Activated CD4-positive, alpha-beta T cell treated with anti-CD3 and anti-CD28 coated beads for 48 hours (primary cell): ENCODE data around the gene ANKRD11.

Source experiments
- DNase-seq: peaks from one replicate; pipeline ENCODE4 v3.0.0-alpha.2; 2020

Gene ANKRD11

DNA sequence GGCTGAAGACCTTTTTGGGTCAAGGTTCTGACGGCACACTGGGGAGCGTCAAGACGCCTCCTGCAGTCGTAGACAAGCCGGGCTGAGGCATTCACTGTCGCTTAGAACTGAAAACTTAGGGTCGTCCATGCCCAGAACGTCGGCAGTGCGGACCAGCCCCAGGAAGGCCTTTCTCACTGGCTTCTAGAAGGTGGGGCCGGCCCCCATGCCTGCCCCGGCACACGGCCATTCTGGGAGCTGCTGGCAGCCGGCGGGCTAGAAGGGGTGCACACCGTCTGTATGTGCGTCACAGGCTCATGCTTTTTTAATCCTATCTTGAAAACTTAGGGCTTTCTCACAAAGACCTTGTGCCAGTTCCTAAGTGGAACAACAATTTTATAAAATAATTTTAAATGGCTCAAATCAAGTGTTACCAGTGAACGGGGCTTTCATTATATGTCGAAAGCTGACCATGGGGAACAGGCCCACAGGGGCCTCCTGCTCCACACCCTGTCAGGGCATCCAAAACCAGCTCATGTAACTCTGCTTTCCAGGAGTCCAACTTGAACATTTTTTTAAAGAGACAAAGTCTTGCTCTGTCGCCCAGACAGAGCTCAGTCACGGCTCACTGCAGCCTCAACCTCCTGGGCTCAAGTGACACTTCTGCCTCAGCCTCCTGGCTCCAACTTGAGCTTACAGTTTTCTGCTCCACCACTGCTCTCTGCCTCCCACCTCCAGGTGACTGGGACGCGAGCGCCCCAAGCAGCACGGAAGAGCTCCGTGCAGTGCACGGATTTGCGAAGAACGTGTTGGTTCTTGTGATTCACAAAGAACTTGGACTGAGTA lies 111.2 kb downstream of the ANKRD11 start:
- no peak for DNase-seq

DNA sequence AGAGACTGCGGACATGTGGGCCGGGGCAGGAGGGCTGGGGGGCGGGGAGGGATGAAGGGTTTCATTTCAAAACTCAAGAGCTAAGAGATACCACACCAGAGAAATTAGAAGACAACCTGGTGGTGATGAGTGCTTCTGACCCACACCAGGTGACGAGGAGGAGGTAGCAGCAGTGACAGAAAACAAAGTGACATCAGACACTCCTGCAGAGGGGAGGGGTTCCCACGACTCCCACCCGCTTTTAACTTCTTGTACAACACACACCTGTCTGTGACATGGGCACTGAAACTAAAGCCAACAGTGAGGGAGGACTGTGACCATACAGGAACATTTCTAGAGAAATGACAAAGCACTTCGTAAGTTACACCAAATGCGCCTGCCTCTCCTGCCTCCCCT lies 112.9 kb downstream of the ANKRD11 start:
- DNase-seq, result no peak

DNA sequence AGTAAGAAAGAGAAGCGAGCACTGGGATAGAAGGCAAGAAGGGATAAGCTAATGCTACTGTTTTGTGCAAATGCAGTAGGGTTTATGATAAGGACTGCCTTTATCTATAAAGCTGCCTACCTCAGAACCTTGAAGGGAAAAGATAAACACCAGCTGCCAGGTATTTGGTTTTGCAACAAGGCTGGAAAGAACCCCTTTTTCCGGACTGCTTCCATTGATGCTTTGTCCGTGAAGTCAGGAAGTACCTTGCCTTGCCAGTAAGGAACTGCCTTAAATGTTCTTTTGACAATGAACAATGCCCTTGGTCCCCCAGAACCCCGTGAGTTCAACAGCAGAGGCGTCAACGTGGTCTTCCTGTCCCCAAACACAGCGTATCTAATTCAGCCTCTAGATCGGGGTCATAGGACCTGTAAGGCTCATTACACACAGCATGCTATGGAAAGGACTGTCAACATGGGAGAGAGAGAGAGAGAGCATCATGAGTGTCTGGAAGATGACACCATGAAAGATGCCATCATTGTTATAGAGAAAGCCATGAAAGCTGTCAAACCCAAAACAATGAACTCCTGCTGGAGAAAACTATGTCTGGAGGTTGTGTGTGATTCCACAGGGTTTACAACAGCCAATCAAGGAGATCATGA lies 113.4 kb downstream of the ANKRD11 start:
- no peak for DNase-seq

DNA sequence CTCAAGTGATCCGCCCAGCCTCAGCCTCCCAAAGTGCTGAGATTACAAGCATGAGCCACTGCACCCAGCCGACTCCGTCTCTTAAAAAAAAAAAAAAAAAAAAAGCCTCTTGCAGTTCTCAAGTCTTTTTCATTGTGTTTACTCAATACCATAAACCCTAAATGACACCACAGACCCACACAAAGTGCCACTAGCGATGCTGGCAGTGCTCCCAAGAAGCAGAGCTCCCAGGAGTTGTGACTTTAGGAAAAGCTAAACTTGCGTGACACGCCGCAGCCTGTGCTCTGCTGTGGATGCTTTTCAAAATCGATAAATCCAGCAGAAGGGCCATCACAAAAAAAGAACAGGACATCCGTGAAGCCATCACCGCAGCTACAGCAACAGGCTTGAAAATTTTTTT lies 114.7 kb downstream of the ANKRD11 start:
- no peak for DNase-seq

DNA sequence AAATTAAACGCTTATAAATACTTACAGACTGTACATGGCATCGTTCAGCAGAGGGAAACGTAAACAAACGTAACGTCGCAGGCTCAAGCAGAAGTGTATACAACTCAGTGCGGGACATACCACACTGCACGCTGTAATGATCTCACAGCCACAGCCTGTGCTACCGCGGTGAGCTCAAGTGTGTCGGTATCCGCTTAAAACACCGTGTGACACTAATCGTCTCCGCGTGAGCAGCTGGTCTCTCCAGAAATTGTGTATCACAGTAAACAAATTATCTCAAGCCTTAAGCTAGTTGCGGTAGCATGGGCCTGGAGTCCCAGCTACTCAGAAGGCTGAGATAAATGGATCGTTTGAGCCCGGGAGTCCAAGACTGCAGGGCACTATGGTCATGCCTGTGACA lies 115.3 kb downstream of the ANKRD11 start:
- no peak for DNase-seq

DNA sequence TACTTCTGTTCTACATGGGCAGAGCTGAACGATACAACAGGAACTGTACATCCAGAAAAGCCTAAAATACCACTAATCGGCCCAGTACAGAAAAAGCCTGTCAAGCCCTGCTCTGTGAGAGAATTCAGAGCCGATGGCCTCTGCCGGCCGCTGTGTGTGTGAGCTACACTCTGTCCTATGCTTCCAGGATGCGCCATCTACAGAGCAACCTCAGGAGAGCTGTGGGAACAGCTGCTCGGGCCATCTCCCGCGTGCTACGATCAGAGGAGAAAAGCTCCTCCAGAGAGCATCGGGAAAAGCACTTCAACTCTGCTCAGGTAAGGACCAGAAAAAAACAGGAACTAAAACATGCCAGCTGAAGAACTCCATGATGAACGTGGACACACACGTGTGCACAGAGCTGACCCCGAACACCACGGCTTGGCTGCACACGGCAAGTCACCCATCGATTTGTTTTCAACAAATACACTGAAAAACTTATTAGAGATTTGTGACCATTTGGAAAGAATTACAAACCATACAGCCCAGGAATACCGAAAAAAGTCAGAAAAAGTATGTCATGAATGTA lies 115.9 kb downstream of the ANKRD11 start:
- no peak for DNase-seq

DNA sequence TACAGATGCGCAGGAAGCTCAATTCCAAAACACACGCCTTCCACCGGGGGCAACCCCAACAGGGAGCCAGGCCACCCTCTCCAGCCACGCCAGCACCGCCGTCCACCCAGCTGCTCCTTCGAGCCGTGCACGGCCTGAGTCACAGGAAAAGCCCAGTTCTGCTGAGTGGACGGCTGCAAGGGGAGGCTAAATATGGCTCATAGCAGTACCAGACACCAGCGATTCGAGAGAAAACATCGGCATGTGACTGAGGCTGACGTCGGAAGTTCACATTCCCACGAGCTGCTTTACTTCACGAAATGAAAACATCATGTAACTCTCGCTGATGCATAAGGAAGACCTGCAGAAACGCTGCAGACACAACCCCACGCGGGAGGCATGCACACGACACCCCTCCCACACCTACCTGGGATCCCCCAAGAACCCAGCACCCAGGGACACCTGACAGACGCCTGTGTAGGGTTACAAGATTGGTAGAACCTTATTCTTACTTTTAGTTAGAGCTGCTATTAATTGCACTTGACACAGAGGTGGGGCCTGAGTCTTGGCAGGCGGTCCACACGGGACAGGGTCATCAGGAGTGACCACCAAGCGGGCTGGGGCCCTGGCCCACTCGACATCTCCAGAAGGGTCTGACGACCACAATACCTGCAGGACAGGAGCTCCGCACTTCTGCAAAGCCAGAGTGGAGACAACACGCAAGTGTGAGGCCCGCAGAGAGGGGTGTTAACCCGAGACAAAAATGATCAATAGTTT lies 116.8 kb downstream of the ANKRD11 start:
- DNase-seq, result no peak

DNA sequence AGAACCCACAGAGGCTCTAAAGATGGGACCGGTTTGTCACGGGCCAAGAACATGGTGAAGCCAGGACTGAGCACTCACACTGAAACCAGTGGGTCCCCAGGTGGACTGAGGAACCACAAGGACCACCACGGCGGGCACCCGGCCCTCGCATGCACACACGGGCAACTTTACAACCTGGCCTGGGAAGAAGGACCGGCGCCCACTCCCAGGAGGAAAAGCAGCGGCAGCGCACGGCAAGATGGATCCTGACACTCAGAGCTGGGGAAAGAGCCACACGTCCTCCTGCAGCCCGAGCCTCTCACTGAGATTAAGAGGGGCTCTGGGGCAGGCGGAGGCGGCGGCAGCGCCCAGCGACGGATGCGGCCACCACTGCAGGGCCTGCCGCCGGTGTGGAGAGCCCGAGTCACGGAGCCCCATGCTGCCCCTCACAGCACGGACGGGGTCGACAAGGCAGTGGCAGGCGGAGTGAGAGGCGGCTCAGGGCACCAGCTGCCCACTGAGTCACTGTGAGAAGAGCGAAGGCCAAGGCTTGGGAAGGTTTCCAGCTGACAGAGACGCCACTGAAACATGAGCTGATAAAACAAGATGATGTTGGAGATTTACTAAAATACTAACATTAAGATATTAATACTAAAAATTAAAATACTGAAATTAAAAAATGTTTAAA lies 118.3 kb downstream of the ANKRD11 start:
- no peak for DNase-seq

DNA sequence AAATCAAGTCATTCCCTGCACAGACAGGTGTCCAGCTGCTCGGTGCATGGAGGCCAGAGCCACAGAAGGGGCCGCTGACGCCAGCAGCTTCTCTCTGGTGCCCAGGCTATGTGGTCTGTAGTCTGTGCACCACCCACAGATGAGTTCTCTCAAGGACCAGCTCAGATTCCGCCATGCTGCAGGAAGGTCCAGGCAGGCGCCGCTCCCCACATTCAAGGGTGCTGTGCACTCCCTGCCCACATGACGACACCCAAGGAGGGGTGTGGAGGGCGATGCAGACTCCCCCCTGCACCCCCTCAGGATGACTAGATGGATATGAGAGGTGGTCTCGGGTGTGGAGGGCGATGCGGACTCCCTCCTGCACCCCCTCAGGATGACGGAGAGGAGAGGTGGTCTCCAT lies 119.0 kb downstream of the ANKRD11 start:
- DNase-seq, result no peak

DNA sequence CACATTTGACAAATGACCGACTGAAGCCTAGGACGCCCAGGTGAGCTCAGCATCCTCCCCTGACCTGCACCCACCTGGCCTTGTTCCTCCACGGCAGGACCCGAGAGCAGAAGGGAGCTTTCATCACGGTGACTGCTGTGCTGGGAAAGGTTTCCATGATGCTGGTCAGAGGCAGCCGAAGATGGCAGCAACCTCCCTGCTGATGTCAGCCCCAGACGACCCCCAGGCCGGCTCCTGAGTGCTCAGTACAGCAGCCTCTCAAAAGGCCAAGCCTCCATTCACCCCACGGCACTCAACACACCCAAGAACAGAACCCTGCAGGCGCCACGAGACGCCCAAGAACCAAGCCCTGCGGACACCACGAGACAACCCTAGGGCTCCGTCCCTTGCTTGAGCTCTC lies 119.8 kb downstream of the ANKRD11 start:
- no peak for DNase-seq

DNA sequence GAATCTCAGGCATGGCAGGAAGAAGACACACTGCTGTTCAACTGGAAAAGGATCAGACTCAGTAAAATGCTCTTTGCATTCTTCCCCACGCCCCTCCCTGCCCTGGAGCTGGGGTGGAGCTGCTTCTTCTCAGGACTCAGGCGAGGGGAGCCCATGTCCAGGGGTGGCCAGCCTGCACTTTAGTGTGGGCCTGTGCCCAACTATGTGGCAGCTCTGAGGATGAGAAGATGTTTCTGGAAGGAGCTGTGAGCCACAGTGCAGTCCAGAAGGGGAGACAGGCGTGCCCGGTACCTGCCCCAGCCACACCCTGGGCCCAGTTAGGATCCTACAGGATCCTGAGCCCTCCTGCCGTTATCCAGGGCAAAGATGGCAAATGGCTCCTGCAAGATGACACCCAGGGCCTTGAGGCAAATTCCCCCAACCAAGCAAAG lies 120.3 kb downstream of the ANKRD11 start:
- DNase-seq, result no peak

DNA sequence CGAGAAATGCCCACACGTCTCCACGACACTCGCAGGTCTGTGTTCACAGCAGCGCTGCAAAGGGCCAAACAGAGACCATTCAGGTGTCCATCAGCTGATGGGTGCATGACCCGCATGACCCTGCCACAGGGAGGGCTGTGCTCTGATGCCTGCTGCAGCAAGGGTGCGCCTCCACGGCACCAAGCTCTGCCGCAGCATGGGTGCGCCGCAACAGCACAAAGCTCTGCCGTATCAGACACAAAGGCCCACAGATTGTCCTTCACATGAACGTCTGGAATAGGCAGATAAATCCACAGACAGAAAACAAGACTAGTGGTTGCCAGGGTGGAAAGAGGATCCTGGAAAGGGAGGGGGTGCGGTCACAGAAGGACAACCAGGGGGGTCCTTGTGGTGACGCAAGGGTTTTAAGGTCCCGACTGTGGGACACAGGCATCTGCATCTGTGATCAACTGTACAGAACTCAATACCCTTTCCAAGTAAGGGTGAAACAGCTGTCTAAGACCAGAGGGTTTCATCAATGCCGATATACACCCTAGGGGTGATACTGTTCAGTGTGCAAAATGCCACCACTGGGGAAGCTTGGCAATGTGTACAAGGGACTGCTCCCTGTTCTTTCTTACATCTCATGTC lies 121.0 kb downstream of the ANKRD11 start:
- DNase-seq, result no peak

DNA sequence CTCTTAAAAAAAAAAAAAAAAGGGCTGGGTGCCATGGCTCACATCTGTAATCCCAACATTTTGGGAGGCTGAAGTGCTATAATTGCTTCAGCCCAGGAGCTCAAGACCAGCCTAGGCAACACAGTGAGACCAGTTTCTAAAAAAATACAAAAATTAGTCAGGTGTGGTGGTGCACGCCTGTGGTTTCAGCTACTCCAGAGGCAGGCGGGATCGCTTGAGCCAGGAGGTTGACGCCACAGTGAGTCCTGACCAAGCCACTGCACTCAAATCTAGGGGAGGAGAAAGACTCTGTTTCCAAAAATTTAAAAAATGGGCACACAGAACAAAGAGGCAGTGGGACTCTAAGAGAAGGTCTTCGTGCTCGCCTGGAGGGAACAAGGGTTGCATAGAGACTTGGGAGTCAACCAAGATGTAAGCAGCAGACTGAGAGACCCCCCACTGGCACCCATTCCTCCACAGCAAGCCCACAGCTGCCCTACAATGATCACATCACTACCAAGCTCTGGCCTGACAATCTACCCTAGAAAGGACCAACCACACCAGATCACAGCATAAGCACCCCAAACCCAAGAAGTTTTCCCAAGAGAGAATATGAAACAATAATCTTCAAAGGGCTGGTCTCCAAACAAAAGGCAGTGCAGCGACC lies 121.6 kb downstream of the ANKRD11 start:
- no peak for DNase-seq

DNA sequence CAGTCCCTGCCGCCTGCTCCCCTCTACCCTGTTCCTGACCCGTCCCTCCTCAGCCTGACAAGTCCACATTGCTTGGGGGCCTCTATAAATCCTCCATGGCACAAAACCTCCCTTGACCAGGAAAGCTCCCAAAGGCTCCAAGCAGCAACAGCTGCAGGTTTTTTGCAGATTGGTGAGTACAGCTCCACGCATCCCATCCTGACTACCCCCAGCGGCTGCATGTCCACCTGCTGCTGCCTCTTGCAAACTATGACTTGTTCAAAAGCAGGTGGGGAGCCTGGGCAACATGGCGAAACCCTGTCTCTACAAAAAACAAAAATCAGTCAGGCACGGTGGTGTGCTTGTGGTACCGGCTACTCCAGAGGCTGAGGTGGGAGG lies 122.8 kb downstream of the ANKRD11 start:
- no peak for DNase-seq

DNA sequence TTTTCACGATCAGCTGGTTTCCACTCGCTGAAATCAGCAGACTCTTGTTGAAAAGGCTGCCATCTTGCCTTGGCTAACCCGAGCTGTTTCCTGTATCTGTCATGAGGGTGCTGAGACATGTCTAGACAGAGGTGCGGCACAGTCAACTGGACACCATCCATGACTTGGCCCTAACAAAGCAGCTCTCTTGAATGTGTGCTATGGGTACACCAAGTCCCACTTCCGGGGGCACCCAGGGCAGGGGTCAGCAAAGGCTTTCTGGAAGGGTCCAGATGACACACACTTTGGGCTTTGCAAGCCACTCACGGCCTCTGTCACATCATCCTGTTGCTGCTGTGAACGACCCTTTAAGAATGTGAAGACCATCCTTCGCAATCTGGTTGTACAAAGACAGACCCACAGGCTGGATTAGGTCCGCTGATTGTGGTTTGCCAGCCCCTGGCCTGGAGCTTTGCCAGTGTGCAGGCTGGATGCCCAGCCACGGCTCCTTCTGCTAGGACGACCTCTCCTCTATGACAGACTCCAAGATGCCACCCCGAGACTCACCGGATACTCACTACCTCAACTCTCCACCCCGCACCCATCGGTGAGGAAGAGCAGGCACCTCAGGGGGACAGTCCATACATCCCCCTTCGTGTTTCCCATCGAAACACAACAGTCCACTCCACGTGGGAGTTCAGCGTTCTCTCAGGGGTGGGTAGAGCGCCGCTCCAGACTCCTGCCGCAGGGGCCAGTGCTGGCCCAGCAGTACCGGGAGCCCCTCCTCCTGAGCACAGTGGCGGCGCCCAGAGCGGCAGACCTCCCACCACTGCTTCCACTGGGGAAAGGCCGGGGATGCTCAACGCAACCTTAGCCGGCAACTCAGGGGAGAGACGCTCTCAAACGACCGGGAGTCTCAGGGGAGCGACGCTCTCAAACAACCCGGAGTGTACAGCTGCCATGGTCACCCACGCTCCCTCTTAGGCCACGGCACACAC lies 123.5 kb downstream of the ANKRD11 start:
- DNase-seq, result no peak

DNA sequence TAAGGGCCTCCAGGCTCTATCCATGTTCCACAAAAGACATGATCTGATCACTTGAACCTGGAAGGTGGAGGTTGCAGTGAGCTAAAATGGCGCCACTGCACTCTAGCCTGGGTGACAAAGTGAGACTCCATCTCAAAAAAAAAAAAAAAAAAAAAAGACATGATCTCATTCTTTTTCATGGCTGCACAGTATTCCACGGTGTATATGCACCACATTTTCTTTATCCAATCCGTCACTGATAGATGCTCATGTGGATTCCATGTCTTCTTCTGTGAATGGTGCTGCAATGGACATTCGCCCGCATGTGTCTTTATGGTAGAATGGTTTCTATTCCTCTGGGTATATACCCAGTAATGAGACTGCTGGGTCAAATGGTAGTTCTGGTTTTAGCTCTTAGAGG lies 124.4 kb downstream of the ANKRD11 start:
- DNase-seq, result no peak

DNA sequence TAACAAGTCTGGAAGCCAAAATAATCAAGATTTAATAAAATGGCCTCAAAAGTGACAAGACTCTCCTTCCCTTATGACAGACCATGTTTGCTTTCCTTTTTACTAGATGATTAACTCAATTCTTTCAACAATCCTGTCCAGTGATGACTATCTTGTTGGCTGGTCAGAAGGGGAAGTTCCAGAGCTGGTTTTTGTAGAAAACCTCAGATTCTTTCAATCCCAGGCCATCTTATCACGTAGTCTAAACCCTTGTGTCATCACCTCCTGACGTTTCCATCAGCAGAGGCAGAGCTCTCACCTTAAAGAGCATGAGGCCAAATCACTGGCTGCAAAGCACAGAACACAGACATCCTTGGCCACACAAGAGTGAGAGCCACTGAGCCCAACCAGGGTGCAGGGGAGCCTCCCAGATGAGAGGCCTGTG lies 125.3 kb downstream of the ANKRD11 start:
- no peak for DNase-seq

DNA sequence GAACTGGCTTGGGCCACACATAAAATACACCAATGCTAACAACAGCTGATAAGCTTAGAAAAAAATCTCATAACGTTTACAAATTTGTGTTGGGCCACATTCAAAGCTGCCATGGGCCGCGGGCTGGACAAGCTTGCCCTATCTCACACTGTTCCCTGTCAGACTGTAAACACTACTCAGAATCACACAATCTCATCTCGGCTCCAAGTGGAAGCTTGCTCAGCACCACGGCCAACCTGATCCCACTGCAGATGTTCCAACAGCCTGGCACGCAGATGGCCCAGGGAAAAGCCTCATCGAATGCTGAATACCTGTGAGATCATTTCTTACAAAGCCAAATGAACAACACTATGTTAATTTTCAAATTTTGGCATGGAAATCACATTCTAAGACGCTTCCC lies 125.8 kb downstream of the ANKRD11 start:
- DNase-seq, result no peak

DNA sequence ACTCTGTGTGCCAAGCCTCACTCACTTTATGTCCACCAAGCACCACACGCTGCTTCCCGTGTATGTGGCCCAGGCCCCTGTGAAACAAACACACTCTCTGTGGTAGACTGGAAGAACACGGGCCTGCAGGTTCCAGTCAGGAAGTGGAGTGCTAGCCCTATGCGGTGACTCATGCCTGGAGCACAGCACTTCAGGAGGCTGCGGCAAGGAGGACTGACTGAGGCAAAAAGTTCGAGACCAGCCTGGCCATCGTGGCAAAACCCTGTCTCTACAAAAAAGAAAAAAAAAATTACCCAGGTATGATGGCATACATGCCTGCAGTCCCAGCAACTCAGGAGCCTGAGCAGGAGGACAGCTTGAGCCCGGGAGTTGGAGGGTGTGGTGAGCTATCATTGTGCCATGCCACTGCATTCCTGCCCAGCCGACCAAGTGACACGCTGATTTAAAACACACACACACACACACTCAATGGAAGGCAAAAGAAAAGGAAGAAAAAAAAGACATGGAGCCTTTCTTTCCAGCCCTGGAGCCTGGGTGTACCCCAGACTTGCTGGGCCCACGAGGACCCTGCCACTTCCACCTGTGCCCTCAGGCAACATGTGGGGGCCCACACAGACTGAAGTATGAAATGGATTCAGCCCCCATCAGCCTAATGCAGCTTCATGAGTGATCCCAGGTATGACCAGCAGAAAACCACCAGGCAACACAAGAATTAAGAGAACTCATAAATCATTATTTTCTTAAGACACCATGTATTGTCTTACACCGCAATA lies 126.6 kb downstream of the ANKRD11 start:
- DNase-seq, result peak; percentile 58
